Kidney capillary endothelial cell (primary cell): ENCODE data around the gene PPP3CA.
A peak's percentile ranks its signal among the peaks of the same experiment; 100 is the strongest.
"Not testable (repeated sequence)": the region's sequence is repeated elsewhere in the genome, so short reads cannot be mapped to it uniquely, and the experiment has no call there.

ENCODE experiments used
- DNase-seq: peaks from one replicate; pipeline ENCODE4 v3.0.0-alpha.2; 2018; ENCODE audit warnings: low spot score

Gene PPP3CA

GRCh38 chr4:101254776-101255175 lies 92.5 kb downstream of the PPP3CA start:
- no peak for DNase-seq

GRCh38 chr4:101253121-101253520 lies 94.2 kb downstream of the PPP3CA start:
- DNase-seq, result no peak

- DNase-seq, result no peak
Observed at GRCh38 chr4:101252721-101253120, 94.6 kb downstream of the PPP3CA start.

- no peak for DNase-seq
Observed at GRCh38 chr4:101251261-101251660, 96.1 kb downstream of the PPP3CA start.

GRCh38 chr4:101244349-101244748 lies 103.0 kb downstream of the PPP3CA start:
- no peak for DNase-seq

GRCh38 chr4:101242441-101242840 lies 104.9 kb downstream of the PPP3CA start:
- DNase-seq, result no peak

GRCh38 chr4:101240099-101240498 lies 107.2 kb downstream of the PPP3CA start:
- DNase-seq, result no peak

- no peak for DNase-seq
Observed at GRCh38 chr4:101239665-101240064, 107.7 kb downstream of the PPP3CA start.

GRCh38 chr4:101238706-101239105 lies 108.6 kb downstream of the PPP3CA start:
- no peak for DNase-seq

- DNase-seq, result no peak
Observed at GRCh38 chr4:101237773-101238172, 109.6 kb downstream of the PPP3CA start.

- no peak for DNase-seq
Observed at GRCh38 chr4:101236097-101236496, 111.2 kb downstream of the PPP3CA start.

- DNase-seq, result not testable (repeated sequence)
Observed at GRCh38 chr4:101234141-101234540, 113.2 kb downstream of the PPP3CA start.

- peak; percentile 71 for DNase-seq
Observed at GRCh38 chr4:101232074-101232776, 115.1 kb downstream of the PPP3CA start.

GRCh38 chr4:101230801-101231426 lies 116.4 kb downstream of the PPP3CA start:
- no peak for DNase-seq

- no peak for DNase-seq
Observed at GRCh38 chr4:101229116-101229515, 118.2 kb downstream of the PPP3CA start.

GRCh38 chr4:101227715-101228114 lies 119.6 kb downstream of the PPP3CA start:
- no peak for DNase-seq

- no peak for DNase-seq
Observed at GRCh38 chr4:101224358-101225218, 122.7 kb downstream of the PPP3CA start.

- DNase-seq, result peak; percentile 42
Observed at GRCh38 chr4:101222156-101222845, 125.0 kb downstream of the PPP3CA start.

GRCh38 chr4:101221294-101221693 lies 126.0 kb downstream of the PPP3CA start:
- DNase-seq, result no peak

- DNase-seq, result no peak
Observed at GRCh38 chr4:101218894-101219293, 128.4 kb downstream of the PPP3CA start.

- DNase-seq, result peak; percentile 26
Observed at GRCh38 chr4:101218346-101218745, 129.0 kb downstream of the PPP3CA start.

GRCh38 chr4:101217353-101218031 lies 129.8 kb downstream of the PPP3CA start:
- DNase-seq, result no peak
